CD4-positive, alpha-beta T cell treated with Interleukin-1 beta for 1 hour (primary cell): Measurements from ENCODE around the gene TCEAL8.
"Not testable (repeated sequence)": the region's sequence is repeated elsewhere in the genome, so short reads cannot be mapped to it uniquely, and the experiment has no call there.

Experiments
- DNase-seq, 2 donors: peaks; one replicate each; pipeline ENCODE4 v3.0.0-alpha.2; 2020 to 2022

The TCEAL8 gene

GRCh38 chrX:103254921-103255493 lies at the start of gene TCEAL8:
Gene TCEAL8 (minus strand): TSS chrX:103255155. CDS start chrX:103253979, 1,176 bp downstream.
- DNase-seq, result peak; percentile 63 to 64

GRCh38 chrX:103304705-103305104 lies 49.8 kb upstream of the TCEAL8 start:
- no peak for DNase-seq

DNA sequence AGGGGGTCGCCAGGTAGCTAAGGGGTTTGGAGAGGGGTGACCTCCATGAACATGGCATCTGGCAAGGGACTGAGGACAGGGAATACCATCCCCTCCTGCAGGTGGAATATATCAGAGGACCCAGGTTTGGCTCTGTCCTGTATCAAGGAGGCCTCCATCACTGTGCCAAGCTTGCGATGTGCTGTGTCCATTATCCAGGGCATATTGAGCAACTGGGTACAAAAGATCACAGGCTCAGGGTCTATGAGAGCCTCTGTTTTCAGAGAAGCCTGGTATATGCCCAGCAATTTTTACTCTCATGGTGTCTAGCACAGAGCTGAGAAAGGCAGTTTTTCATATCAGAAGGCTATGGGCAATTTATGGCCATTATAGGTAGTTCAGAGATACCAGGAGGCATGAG lies 38.2 kb upstream of the TCEAL8 start:
- no peak for DNase-seq

DNA sequence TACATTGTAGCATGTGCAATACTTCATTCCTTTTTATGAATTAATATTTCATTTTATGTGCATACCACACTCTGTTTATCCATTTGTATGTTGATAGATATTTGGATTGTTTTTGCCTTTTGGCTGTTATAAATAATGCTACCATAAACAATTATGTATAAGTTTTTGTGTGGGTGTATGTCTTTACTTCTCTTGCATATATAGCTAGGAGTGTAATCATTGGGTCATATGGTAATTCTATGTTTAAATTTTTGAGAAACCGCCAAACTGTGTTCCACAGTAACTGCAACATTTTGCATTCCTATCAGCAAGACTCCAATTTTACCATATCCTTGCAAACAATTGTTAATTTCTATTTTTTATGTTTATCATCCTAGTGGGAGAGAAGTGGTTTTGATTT lies 24.7 kb upstream of the TCEAL8 start:
- DNase-seq, result no peak

GRCh38 chrX:103276581-103277002 lies 21.6 kb upstream of the TCEAL8 start, which contains the start of gene TCEAL5:
Gene TCEAL5 (minus strand): TSS chrX:103276750. CDS start chrX:103274563, 2,187 bp downstream.
- DNase-seq, result no peak

GRCh38 chrX:103275947-103276567 lies 21.1 kb upstream of the TCEAL8 start:
- DNase-seq, result no peak

DNA sequence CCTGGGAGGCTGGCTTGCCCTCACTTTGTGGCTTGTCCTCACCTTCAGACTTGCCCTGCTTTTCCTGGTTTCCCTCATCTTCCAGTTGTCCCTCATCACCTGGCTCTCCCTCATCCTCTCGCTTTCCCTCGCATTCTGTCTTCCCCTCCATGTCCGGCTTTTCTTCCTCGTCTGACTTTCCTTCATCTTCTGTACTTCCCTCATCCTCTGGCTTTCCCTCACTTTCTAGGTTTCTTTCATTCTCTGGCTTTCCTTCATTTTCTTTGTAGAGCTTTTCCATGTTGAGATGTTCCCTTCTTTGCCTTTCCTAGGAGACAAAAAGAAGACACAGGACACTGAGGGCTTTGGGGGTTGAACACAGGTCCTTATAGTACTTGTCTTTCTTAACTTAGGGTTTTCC lies 19.3 kb upstream of the TCEAL8 start:
- DNase-seq, result no peak

DNA sequence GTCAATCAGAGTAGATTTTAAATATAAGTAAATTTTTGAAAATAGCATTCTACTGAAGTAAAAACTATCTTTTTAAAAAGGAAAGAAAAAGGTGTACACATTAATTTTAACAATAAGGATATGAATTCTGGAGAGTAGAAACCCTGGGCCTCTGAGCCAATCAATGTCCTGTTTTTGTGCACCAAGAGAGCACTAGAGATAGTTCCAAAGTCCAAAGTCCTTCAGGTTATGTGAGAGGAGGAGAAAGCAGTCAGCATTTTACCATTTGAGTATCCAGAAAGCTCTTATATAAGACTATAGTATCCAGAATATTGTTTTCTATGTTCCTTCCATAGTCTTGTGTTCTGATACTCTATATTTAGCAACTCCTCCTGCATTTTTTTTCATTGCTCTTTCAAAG lies 3.3 kb upstream of the TCEAL8 start:
- DNase-seq, result no peak

- DNase-seq, result no peak
These were observed 1.7 kb upstream of the TCEAL8 start for GRCh38 chrX:103256651-103257050.

DNA sequence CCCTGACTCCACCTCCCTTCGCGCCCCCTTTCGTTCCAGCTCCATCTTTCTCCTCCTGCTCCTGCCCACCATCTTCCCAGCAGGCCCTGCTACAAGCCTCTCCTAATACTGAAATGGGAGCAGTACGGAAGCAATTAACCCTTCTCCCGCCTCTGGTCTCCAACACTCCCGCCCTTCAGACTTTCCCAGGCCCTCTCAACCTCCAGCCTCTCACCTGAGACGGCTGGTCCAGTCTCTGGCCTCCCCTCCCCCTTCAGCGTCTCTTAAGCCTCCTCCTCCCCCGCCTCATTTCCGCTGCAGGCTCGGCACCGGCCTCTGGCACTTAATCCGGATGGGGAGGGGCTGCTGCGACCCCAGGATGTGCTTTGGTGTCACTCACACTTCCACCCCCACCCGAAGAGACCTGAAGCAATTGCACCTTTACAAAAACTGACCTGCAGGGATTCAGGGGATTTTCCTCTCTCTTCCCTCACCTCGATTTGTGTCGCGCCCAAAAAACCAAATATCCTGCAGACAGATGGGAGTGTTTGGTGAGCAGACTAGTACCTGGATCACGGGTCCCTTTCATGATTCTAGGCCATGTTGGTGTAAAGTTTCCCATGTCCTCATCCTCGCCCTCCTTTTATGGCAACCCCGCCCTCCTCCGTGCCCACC lies 657 bp downstream of the TCEAL8 start:
- DNase-seq, result peak; percentile 36 to 40

- DNase-seq, result no peak
These were observed 1.3 kb downstream of the TCEAL8 start for GRCh38 chrX:103253608-103254007.

DNA sequence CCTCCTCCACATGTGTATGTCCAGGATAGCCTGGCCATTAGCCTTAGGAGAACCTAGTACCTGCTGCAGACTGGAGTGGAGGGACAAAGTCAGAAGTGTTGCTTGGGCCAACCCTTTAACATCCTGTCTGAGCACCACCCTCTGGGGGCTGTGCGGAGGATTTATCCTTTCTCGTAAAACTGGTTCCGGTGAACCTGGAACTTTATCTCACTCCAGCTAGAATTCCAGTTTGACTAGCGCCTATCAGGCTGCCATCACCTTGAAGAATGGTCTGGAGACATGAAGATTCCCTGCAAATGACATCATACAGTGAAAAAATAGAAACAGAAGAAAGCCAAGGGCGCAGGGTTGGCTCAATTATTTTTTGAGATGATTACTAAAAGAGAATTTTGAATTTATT lies 4.0 kb downstream of the TCEAL8 start:
- DNase-seq, result no peak

- no peak for DNase-seq
These were observed 5.2 kb downstream of the TCEAL8 start for GRCh38 chrX:103249805-103250204.

GRCh38 chrX:103248553-103248952 lies 6.4 kb downstream of the TCEAL8 start:
- DNase-seq, result peak in 1 of 2 donors; percentile 38

DNA sequence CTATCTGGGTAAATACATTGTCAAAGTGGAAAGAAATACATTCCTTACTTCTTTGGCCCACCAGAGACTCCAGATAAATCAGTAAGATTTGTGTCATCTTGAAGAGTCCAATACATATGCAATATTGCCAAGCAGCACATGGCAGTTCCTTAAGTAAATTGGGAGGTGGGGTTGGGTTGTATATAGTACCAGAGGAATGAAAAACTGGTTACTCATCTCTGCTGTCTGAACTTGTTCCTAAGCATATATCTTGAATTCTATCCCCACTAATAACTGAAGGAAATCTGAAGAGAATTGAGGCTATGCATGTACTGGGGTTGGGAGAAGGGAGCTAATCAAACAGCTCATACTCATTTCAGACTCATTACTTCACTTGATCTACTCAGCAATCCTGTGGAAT lies 14.8 kb downstream of the TCEAL8 start:
- no peak for DNase-seq

GRCh38 chrX:103236296-103236695 lies 18.7 kb downstream of the TCEAL8 start:
- no peak for DNase-seq

DNA sequence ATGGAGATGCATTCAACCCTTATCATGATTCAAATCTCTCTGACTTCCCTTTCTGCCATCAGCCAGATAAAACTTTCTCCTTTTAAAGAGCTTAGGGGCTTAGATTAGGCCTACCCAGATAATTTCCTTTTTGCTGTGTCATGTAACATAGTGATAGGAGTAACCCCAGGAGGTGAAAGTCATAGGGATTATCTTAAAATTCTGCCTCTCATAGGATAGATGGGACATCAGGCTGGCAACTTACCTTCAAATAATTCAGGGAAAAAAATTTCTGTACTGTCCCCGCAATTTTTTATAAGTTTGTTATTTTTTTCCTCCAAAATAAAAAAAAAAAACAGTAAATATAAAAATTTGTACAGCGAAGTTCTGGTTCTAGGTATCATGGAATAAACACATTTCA lies 19.3 kb downstream of the TCEAL8 start:
- DNase-seq, result not testable (repeated sequence)

GRCh38 chrX:103234869-103235268 lies 20.1 kb downstream of the TCEAL8 start:
- DNase-seq, result no peak

- DNase-seq, result no peak
These were observed 21.7 kb downstream of the TCEAL8 start for GRCh38 chrX:103233263-103233662.

DNA sequence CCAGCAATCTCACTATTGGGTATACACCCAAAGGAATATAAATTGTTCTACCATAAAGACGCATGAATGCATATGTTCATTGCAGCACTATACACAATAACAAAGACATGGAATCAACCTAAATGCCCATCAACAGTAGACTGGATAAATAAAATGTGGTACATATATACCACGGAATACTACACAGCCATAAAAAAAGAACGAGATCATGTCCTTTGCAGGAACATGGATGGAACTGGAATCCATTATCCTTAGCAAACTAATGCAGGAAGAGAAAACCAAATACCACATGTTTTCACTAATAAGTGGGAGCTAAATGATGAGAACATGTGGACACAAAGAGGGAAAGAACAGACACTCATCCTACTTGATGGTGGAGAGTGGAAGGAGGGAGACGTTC lies 29.0 kb downstream of the TCEAL8 start:
- not testable (repeated sequence) for DNase-seq

DNA sequence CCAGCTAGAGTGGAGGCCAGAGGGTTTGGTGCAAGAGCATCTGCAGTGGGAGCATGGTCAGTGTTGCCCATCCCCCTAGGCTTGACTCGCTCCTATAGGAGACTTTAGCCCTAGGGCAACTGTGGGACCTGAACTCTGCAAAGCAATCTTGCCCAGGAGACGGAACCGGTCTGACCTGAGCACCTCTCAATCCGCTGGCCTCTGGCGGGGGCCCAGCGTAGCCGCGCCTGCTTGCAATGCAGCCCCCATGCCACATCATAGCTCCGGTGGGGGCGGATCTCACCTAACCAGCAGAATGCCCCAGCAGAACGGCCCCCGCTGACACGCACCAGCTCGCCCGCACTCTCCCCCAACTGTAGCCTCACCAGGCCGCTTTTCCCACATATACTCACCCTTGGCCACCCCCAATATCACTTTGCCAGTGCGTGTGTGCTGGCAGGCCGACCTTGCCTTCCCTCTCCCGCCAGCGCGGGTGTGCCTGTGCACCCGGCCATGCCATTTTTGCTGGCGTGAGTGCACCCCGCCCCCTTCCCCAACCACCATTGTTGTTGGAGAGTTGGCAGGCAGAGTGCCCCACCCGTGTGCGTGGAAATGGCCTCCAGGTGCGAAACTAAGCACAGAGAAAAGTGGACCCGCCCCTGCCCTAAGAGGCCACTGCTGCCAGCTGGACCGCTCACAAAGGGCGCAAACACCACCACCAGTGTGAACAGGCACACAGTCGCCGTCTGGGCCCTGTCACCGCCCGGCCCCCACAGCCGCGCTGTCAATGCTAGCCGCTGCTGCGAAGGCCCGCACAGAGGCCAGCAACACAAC lies 34.2 kb downstream of the TCEAL8 start:
- DNase-seq, result no peak

GRCh38 chrX:103215425-103215991 lies 39.4 kb downstream of the TCEAL8 start:
- peak; percentile 30 to 51 for DNase-seq

DNA sequence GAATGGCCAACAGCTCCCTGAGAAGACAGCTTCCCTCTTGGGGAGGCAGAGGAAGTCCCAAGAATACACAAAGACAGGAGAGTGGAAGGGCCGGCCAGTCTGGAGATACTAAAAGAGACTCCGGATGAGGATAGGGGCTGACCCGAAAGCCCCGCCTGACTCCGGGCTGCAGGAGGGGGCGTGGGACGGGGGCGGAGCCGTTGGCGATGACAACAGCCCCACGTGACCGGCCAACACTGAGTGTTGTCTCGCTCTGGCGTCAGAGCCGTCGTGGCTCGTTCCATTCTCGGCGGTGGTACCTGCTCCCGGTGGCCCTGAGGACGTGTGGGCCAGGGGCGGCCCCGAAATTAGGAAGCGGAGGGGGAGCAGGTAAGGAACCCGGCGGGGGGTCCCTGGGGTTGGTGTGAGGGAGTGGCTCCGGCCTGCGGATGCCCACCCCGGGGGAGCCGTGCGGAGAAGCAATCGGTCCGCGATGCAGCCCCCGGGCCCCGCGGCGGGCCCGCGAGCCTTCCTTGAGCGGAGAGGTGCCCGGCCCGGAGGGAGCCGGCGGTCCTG lies 40.0 kb downstream of the TCEAL8 start, which contains the start of gene BEX4:
BEX4 (plus strand) TSS at position 239 of the 555 bp plus-strand sequence. CDS start 1,046 bp downstream, outside the sequence.
- peak; percentile 82 to 85 for DNase-seq
